ENCODE results near the gene DDX46. TPM values are rescaled to one million over a fixed set of nuclear protein-coding genes. Genes with fewer than 3 reads are reported as not detected.
"Not testable (repeated sequence)": the region's sequence is repeated elsewhere in the genome, so short reads cannot be mapped to it uniquely, and the experiment has no call there.

Gene DDX46
- total RNA-seq, 8 experiments from 2014 or later, result 24.8 to 80.6 (median 32.6) TPM

- no peak for ATAC-seq (replicated peaks in 6 of 8)
- Histone ChIP-seq H3K27ac (no peak overlapping the region), H3K4me1 (replicated peaks in 1 of 2) (no peaks in the 10 kb centered on the region), H3K4me3 (no peak overlapping the region)
- in situ Hi-C loops (cut with MboI; ENCODE audit: low pct_unique_long_range_greater_than_20kb in 2 of 9, low sequenced_read_pairs in 9 of 9, unreplicated experiment in 9 of 9), result no loop called here
- 20 to 100% (median 40%) methylated on average over 1 to 3 of the region's 3 CpGs; no CpG with 5 or more reads in 3 of the 10 experiments for WGBS, 10 experiments
These were observed 9.2 kb upstream of the DDX46 start for GRCh38 chr5:134749415-134749814.

- WGBS, 10 experiments, result 0 to 100% (median 50%) methylated on average over 1 to 9 of the region's 9 CpGs; no CpG with 5 or more reads in 1 of the 10 experiments
- Histone ChIP-seq H3K27ac (peak overlapping the region in 1 of 2 donors; percentile 20), H3K4me1 (replicated peaks in 1 of 2) (peaks cover 6 to 9% of the 10 kb centered on the region in 2 donors), H3K4me3 (peak overlapping the region; percentile 74 to 98 (median 86))
- ATAC-seq (replicated peaks in 6 of 8), result peak; percentile 31 to 66 (median 60)
- in situ Hi-C loops (cut with MboI; ENCODE audit: low pct_unique_long_range_greater_than_20kb in 2 of 9, low sequenced_read_pairs in 9 of 9, unreplicated experiment in 9 of 9), result no loop called here
These were observed 439 bp upstream of the DDX46 start for GRCh38 chr5:134758176-134758503.

DNA sequence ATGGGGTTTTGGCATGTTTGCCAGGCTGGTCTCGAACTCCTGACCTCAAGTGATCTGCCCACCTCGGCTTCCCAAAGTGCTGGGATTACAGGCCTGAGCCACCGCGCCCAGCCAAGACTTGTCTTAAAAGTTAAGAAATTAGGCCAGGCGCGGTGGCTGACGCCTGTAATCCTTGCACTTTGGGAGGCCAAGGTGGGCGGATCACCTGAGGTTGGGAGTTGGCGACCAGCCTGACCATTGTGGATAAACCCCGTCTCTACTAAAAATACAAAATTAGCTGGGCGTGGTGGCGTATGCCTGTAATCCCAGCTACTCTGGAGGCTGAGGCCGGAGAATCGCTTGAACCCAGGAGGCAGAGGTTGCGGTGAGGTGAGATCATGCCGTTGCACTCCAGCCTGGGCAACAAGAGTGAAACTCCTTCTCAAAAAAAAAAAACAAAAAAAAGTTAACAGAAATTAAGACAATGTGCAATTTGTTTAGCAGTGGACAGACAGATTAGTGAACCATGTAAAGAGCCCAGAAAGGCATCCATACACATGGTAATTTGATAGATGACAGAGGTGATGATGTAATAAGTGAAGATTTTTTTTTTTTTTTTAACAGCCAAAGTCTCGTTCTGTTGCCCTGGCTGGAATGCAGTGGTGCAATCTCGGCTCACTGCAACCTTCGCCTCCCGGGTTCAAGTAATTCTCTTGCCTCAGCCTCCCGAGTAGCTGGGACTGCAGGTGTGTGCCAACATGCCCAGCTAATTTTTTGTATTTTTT is 9.1 kb downstream of the DDX46 start:
- ATAC-seq (replicated peaks in 6 of 8); in situ Hi-C loops (cut with MboI; ENCODE audit: low pct_unique_long_range_greater_than_20kb in 2 of 9, low sequenced_read_pairs in 9 of 9, unreplicated experiment in 9 of 9): not testable (repeated sequence)

DNA sequence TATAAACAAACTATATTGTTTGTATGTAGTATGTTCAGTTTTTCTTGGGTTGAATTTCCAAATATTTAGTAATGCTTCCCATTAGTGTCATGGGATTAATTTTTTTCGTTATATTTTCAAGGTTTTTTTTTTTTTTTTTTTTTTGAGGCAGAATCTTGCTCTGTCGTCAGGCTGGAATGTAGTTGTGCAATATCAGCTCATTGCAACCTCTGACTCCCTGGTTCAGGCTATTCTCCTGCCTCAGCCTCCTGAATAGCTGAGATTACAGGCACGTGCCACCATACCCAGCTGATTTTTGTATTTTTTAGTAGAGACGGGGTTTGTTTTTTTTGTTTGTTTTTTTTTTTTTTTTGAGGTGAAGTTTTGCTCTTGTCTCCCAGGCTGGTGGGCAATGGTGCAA is 10.6 kb downstream of the DDX46 start:
- in situ Hi-C loops (cut with MboI; ENCODE audit: low pct_unique_long_range_greater_than_20kb in 2 of 9, low sequenced_read_pairs in 9 of 9, unreplicated experiment in 9 of 9), result no loop called here
- no peak for ATAC-seq (replicated peaks in 6 of 8)
- WGBS, 10 experiments, result 42 to 100% (median 92%) methylated on average over 1 to 4 of the region's 4 CpGs
- Histone ChIP-seq H3K4me1 (replicated peaks in 1 of 2) (no peaks in the 10 kb centered on the region), H3K27ac (no peak overlapping the region), H3K4me3 (no peak overlapping the region)

More for the DNA sequence above, 9.1 kb downstream of the DDX46 start:
- H3K27ac ChIP-seq; H3K4me1 ChIP-seq (replicated peaks in 1 of 2); H3K4me3 ChIP-seq: not testable (repeated sequence)
- 75 to 100% (median 94%) methylated on average over 1 to 18 of the region's 21 CpGs for WGBS, 10 experiments

GRCh38 chr5:134772461-134773125 is 14.0 kb downstream of the DDX46 start:
- 83 to 100% (median 97%) methylated on average over 1 to 8 of the region's 10 CpGs; no CpG with 5 or more reads in 2 of the 10 experiments for WGBS, 10 experiments
- ATAC-seq (replicated peaks in 6 of 8), result no peak
- no peak overlapping the region for H3K27ac ChIP-seq
- in situ Hi-C loops (cut with MboI; ENCODE audit: low pct_unique_long_range_greater_than_20kb in 2 of 9, low sequenced_read_pairs in 9 of 9, unreplicated experiment in 9 of 9), result no loop called here
- H3K4me1 ChIP-seq (replicated peaks in 1 of 2), result no peaks in the 10 kb centered on the region
- no peak overlapping the region for H3K4me3 ChIP-seq

- WGBS, 10 experiments, result 51 to 100% (median 96%) methylated on average over 1 to 2 of the region's 2 CpGs
- Histone ChIP-seq H3K4me3 (no peak overlapping the region), H3K4me1 (replicated peaks in 1 of 2) (no peaks in the 10 kb centered on the region), H3K27ac (no peak overlapping the region)
- in situ Hi-C loops (cut with MboI; ENCODE audit: low pct_unique_long_range_greater_than_20kb in 2 of 9, low sequenced_read_pairs in 9 of 9, unreplicated experiment in 9 of 9), result loop anchor here in 1 of 9 experiments (25.0 kb wide), 1 partner anchor 90 kb away; no protein-coding TSS in a partner anchor
- ATAC-seq (replicated peaks in 6 of 8), result peak in 1 of 8 experiments; percentile 57
These were observed 18.8 kb downstream of the DDX46 start for GRCh38 chr5:134777366-134777765.

GRCh38 chr5:134784241-134784920 is 25.8 kb downstream of the DDX46 start:
- 47 to 90% (median 69%) methylated on average over 2 to 4 of the region's 4 CpGs for WGBS, 10 experiments
- in situ Hi-C loops (cut with MboI; ENCODE audit: low pct_unique_long_range_greater_than_20kb in 2 of 9, low sequenced_read_pairs in 9 of 9, unreplicated experiment in 9 of 9), result loop anchor here in 1 of 9 experiments (25.0 kb wide), 1 partner anchor 97 kb away; no protein-coding TSS in a partner anchor
- Histone ChIP-seq H3K27ac (no peak overlapping the region), H3K4me1 (replicated peaks in 1 of 2) (peaks cover 0 to 9% of the 10 kb centered on the region in 2 donors), H3K4me3 (no peak overlapping the region)
- peak in 2 of 8 experiments; percentile 37 to 43 for ATAC-seq (replicated peaks in 6 of 8)

DNA sequence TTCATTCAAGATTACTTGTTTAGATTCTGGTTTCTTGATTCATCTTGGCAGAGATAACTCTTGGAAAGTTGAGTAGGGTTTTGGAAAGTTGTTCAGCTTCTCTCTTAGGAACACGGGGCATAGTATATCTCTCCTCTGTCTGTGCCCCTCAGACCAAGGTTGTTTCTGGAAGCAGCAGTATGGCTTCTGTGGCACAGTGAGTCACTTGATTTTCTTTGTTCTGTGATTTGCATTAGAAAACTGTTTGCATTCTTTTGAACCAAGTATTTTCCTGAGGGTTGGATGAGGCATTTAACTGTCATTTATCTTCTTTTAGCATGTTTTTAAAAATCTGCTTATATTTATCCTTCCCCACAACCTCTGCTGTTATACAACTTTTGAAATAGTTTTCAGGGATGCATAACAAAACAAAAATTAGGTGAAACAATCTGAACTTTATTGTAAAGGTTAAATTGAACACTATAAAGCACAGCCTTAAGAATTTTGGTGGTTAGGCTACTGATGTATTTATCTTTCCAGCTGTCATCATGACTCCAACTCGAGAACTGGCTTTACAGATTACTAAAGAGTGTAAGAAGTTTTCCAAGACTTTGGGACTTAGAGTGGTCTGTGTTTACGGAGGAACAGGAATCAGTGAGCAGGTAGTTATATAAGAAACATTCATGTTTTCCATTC is 26.5 kb downstream of the DDX46 start:
- H3K4me1 ChIP-seq (replicated peaks in 1 of 2), result peaks cover 0 to 9% of the 10 kb centered on the region in 2 donors
- ATAC-seq (replicated peaks in 6 of 8), result peak; percentile 40 to 91 (median 80)
- in situ Hi-C loops (cut with MboI; ENCODE audit: low pct_unique_long_range_greater_than_20kb in 2 of 9, low sequenced_read_pairs in 9 of 9, unreplicated experiment in 9 of 9), result loop anchor here in 1 of 9 experiments (25.0 kb wide), 1 partner anchor 98 kb away; no protein-coding TSS in a partner anchor
- no peak overlapping the region for H3K27ac ChIP-seq
- no peak overlapping the region for H3K4me3 ChIP-seq
- 44 to 86% (median 56%) methylated on average over 2 to 3 of the region's 3 CpGs for WGBS, 10 experiments

DNA sequence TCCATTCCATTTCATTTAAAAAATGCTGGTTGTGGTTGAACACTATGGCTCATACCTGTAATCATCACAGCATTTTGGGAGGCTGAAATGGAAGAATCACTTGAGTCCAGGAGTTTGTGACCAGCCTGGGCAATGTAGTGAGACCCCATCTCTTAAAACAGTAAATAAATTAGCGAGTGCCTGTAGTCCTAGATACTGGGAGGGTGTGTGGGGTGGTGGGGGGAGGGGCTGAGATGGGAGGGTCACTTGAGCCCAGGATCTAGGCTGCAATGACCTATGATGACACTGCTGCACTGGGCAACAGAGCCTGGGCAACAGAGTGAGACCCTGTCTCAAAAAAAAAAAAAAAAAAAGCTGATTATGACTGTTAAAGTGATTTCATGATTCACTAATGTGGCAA is 29.1 kb downstream of the DDX46 start:
- peaks cover 0 to 9% of the 10 kb centered on the region in 2 donors for H3K4me1 ChIP-seq (replicated peaks in 1 of 2)
- no peak overlapping the region for H3K27ac ChIP-seq
- in situ Hi-C loops (cut with MboI; ENCODE audit: low pct_unique_long_range_greater_than_20kb in 2 of 9, low sequenced_read_pairs in 9 of 9, unreplicated experiment in 9 of 9), result loop anchor here in 1 of 9 experiments (25.0 kb wide), 1 partner anchor 100 kb away; no protein-coding TSS in a partner anchor
- no CpG with 5 or more reads among the region's 1 CpG for WGBS, 10 experiments
- H3K4me3 ChIP-seq, result no peak overlapping the region
- ATAC-seq (replicated peaks in 6 of 8), result no peak

- in situ Hi-C loops (cut with MboI; ENCODE audit: low pct_unique_long_range_greater_than_20kb in 2 of 9, low sequenced_read_pairs in 9 of 9, unreplicated experiment in 9 of 9), result loop anchor here in 1 of 9 experiments (25.0 kb wide), 1 partner anchor 104 kb away; no protein-coding TSS in a partner anchor
- ATAC-seq (replicated peaks in 6 of 8), result peak in 1 of 8 experiments; percentile 84
- 50 to 100% (median 94%) methylated on average over 1 to 2 of the region's 2 CpGs; no CpG with 5 or more reads in 2 of the 10 experiments for WGBS, 10 experiments
- H3K4me3 ChIP-seq, result no peak overlapping the region
- no peak overlapping the region for H3K27ac ChIP-seq
- no peaks in the 10 kb centered on the region for H3K4me1 ChIP-seq (replicated peaks in 1 of 2)
These were observed 33.0 kb downstream of the DDX46 start for GRCh38 chr5:134791580-134791979.

GRCh38 chr5:134792286-134792685 is 33.7 kb downstream of the DDX46 start:
- no peak for ATAC-seq (replicated peaks in 6 of 8)
- Histone ChIP-seq H3K4me3 (no peak overlapping the region), H3K27ac (no peak overlapping the region), H3K4me1 (replicated peaks in 1 of 2) (no peaks in the 10 kb centered on the region)
- 84 to 100% (median 93%) methylated on average over 3 of the region's 3 CpGs; no CpG with 5 or more reads in 5 of the 10 experiments for WGBS, 10 experiments
- in situ Hi-C loops (cut with MboI; ENCODE audit: low pct_unique_long_range_greater_than_20kb in 2 of 9, low sequenced_read_pairs in 9 of 9, unreplicated experiment in 9 of 9), result loop anchor here in 1 of 9 experiments (25.0 kb wide), 1 partner anchor 105 kb away; no protein-coding TSS in a partner anchor

DNA sequence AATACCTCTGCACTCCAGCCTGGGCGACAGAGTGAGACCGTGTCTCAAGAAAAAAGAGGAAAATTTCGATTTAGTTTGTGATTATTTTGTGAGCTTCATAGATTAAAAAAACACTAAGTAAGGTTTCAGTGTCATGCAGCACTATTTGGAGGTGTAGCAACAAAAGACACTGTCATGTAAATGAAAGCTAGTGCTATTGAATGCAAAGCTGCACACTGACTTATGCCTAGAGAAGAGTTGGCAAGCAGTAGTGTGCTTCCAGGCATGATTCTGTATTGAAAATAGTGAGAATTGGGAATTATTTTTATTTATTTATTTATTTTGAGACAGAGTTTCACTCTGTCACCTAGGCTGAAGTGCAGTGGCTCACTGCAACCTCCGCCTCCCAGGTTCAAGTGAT is 34.5 kb downstream of the DDX46 start:
- no peak overlapping the region for H3K4me3 ChIP-seq
- H3K4me1 ChIP-seq (replicated peaks in 1 of 2), result no peaks in the 10 kb centered on the region
- in situ Hi-C loops (cut with MboI; ENCODE audit: low pct_unique_long_range_greater_than_20kb in 2 of 9, low sequenced_read_pairs in 9 of 9, unreplicated experiment in 9 of 9), result loop anchor here in 1 of 9 experiments (25.0 kb wide), 1 partner anchor 106 kb away; no protein-coding TSS in a partner anchor
- ATAC-seq (replicated peaks in 6 of 8), result no peak
- no peak overlapping the region for H3K27ac ChIP-seq
- WGBS, 10 experiments, result 80 to 95% (median 90%) methylated on average over 2 to 4 of the region's 4 CpGs; no CpG with 5 or more reads in 2 of the 10 experiments

All from motor neuron (in vitro differentiated cells).